ENCODE results near the gene BIRC6.
"Not testable (repeated sequence)": the region's sequence is repeated elsewhere in the genome, so short reads cannot be mapped to it uniquely, and the experiment has no call there.

The BIRC6 gene

DNA sequence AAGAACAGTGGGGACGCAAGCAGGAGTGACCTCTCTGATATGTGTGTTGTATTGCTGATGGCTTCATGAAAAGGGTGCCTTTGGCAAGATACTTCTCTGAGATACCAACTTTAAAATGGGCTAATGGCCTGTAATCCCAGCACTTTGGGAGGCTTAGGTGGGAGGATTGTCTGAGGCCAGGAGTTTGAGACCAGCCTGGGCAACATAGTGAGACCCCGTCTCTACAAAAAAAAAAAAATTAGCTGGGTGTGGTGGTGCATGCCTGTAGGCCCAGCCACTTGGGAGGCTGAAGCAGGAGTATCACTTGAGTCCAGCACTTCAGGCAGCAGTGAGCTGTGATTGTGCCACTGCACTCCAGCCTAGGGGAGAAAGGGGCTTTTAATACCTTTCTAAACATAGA lies 9.8 kb downstream of the BIRC6 start:
- TF ChIP-seq, protein P1, sequence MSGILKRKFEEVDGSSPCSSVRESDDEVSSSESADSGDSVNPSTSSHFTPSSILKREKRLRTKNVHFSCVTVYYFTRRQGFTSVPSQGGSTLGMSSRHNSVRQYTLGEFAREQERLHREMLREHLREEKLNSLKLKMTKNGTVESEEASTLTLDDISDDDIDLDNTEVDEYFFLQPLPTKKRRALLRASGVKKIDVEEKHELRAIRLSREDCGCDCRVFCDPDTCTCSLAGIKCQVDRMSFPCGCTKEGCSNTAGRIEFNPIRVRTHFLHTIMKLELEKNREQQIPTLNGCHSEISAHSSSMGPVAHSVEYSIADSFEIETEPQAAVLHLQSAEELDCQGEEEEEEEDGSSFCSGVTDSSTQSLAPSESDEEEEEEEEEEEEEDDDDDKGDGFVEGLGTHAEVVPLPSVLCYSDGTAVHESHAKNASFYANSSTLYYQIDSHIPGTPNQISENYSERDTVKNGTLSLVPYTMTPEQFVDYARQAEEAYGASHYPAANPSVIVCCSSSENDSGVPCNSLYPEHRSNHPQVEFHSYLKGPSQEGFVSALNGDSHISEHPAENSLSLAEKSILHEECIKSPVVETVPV (CRISPR knock-in tag; IDR thresholded peaks at IDR 0.05): no peak
- TF ChIP-seq ESRRG (CRISPR knock-in tag; IDR thresholded peaks at IDR 0.05): no peak
- no peak for TF ChIP-seq ZNF565 (CRISPR knock-in tag; conservative IDR thresholded peaks at IDR 0.05; ENCODE audit: low read depth)
- no peak for TF ChIP-seq PPARA (CRISPR knock-in tag; IDR thresholded peaks at IDR 0.05; ENCODE audit: borderline replicate concordance)
- TF ChIP-seq, protein P2, sequence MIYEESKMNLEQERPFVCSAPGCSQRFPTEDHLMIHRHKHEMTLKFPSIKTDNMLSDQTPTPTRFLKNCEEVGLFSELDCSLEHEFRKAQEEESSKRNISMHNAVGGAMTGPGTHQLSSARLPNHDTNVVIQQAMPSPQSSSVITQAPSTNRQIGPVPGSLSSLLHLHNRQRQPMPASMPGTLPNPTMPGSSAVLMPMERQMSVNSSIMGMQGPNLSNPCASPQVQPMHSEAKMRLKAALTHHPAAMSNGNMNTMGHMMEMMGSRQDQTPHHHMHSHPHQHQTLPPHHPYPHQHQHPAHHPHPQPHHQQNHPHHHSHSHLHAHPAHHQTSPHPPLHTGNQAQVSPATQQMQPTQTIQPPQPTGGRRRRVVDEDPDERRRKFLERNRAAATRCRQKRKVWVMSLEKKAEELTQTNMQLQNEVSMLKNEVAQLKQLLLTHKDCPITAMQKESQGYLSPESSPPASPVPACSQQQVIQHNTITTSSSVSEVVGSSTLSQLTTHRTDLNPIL (CRISPR knock-in tag; IDR thresholded peaks at IDR 0.05; ENCODE audit: low read depth): no peak
- TF ChIP-seq GLIS3 (CRISPR knock-in tag; IDR thresholded peaks at IDR 0.05): no peak
- TF ChIP-seq SNAI2 (CRISPR knock-in tag; IDR thresholded peaks at IDR 0.05): no peak
- no peak for TF ChIP-seq OSR1 (CRISPR knock-in tag; IDR thresholded peaks at IDR 0.05)
- TF ChIP-seq CSDC2 (CRISPR knock-in tag; IDR thresholded peaks at IDR 0.05): no peak
- TF ChIP-seq, protein P3, sequence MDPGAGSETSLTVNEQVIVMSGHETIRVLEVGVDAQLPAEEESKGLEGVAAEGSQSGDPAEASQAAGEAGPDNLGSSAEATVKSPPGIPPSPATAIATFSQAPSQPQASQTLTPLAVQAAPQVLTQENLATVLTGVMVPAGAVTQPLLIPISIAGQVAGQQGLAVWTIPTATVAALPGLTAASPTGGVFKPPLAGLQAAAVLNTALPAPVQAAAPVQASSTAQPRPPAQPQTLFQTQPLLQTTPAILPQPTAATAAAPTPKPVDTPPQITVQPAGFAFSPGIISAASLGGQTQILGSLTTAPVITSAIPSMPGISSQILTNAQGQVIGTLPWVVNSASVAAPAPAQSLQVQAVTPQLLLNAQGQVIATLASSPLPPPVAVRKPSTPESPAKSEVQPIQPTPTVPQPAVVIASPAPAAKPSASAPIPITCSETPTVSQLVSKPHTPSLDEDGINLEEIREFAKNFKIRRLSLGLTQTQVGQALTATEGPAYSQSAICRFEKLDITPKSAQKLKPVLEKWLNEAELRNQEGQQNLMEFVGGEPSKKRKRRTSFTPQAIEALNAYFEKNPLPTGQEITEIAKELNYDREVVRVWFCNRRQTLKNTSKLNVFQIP (CRISPR knock-in tag; IDR thresholded peaks at IDR 0.05; ENCODE audit: borderline replicate concordance, low read depth): no peak
- TF ChIP-seq ZC3H10 (CRISPR knock-in tag; IDR thresholded peaks at IDR 0.05): no peak
- no peak for TF ChIP-seq ISL1 (CRISPR knock-in tag; IDR thresholded peaks at IDR 0.05)
- no peak for TF ChIP-seq TOX (CRISPR knock-in tag; IDR thresholded peaks at IDR 0.05; ENCODE audit: borderline replicate concordance)
- no peak for TF ChIP-seq RARB (CRISPR knock-in tag; IDR thresholded peaks at IDR 0.05)

DNA sequence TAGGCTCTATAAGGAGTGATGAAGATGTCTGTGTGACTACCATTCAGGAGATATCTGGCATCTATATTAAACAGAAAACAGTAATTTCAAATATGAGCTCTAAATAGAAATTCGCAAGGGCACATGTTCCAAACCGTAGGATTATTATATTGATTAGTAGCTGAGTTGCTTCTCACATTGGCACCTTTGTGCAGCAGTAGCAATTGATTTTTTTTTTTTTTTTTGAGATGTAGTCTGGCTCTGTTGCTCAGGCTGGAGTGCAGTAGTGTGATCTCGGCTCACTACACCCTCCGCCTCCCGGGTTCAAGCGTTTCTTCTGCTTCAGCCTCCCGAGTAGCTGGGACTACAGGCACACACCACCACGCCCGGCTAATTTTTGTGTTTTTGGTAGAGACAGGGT lies 12.4 kb downstream of the BIRC6 start:
- TF ChIP-seq, protein P4, sequence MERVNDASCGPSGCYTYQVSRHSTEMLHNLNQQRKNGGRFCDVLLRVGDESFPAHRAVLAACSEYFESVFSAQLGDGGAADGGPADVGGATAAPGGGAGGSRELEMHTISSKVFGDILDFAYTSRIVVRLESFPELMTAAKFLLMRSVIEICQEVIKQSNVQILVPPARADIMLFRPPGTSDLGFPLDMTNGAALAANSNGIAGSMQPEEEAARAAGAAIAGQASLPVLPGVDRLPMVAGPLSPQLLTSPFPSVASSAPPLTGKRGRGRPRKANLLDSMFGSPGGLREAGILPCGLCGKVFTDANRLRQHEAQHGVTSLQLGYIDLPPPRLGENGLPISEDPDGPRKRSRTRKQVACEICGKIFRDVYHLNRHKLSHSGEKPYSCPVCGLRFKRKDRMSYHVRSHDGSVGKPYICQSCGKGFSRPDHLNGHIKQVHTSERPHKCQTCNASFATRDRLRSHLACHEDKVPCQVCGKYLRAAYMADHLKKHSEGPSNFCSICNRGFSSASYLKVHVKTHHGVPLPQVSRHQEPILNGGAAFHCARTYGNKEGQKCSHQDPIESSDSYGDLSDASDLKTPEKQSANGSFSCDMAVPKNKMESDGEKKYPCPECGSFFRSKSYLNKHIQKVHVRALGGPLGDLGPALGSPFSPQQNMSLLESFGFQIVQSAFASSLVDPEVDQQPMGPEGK (CRISPR knock-in tag; IDR thresholded peaks at IDR 0.05; ENCODE audit: borderline replicate concordance): no peak
- TF ChIP-seq TCF4 (CRISPR knock-in tag; IDR thresholded peaks at IDR 0.05; ENCODE audit: borderline replicate concordance) (no peak), ZFP30 (CRISPR knock-in tag; IDR thresholded peaks at IDR 0.05) (no peak), TOX (CRISPR knock-in tag; IDR thresholded peaks at IDR 0.05; ENCODE audit: borderline replicate concordance) (no peak)
- no peak for ATAC-seq

More for the DNA sequence above, 9.8 kb downstream of the BIRC6 start:
- ATAC-seq: no peak

DNA sequence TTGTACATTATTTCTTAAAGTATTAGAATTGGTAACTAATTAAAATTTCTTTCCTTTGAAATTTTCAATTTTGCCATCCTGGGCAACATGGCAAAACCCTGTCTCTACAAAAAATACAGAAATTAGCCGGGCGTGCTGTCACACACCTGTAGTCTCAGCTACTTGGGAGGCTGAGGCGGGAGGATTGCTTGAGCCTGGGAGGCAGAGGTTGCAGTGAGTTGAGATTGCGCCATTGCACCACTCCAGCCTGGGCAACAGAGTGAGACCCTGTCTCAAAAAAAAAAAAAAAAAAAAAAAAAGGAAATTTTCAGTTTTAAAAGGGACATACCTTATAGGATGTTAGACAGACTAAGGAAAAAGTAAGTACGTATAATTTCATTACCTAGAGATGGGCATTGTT lies 14.1 kb downstream of the BIRC6 start:
- ATAC-seq: not testable (repeated sequence)

DNA sequence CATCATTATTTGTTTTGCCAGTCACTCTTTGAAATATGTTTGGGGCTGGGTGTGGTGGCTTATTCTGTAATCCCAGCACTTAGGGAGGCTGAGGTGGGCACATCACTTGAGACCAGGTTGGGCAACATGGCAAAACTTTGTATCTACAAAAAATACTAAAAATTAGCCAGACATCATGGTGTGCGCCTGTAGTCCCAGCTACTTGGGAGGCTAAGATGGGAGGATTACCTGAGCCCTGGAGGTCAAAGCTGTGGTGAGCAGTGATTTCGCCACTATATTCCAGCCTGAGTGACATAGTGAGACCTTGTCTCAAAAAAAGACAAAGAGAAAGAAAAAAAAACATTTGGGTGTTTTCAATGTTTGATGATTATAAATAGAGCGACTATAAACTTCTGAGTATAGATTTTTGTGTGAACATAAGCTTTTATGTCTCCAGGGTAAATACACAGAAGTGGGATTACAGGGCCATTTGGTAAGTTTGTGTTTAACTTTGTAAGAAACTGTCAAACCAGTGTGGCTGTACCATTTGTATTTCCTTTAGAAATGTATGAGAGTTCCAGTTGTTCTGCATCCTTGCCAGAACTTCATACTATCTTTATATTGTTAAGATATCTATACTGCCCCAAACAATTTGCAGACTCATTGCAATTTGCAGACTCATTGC lies 15.8 kb downstream of the BIRC6 start:
- TF ChIP-seq TOX (CRISPR knock-in tag; IDR thresholded peaks at IDR 0.05; ENCODE audit: borderline replicate concordance) (no peak), TCF4 (CRISPR knock-in tag; IDR thresholded peaks at IDR 0.05; ENCODE audit: borderline replicate concordance) (no peak), ZFP30 (CRISPR knock-in tag; IDR thresholded peaks at IDR 0.05) (no peak), SNAI2 (CRISPR knock-in tag; IDR thresholded peaks at IDR 0.05) (no peak), RARB (CRISPR knock-in tag; IDR thresholded peaks at IDR 0.05) (no peak)
- TF ChIP-seq, protein P4 (CRISPR knock-in tag; IDR thresholded peaks at IDR 0.05; ENCODE audit: borderline replicate concordance): no peak
- ATAC-seq: no peak

Measured in SK-N-SH treated with all-trans-retinoic acid at 6 μM for 48 hours (cell line).